K562 (cell line): ENCODE results near the gene KPNA4. TPM values are rescaled to one million over a fixed set of nuclear protein-coding genes. Genes with fewer than 3 reads are reported as not detected.
A peak's percentile ranks its signal among the peaks of the same experiment; 100 is the strongest.

Experiments used
- ASH1L ChIP-seq: fragments of 450-650 bp; IDR thresholded peaks from 2 replicates; pipeline ENCODE4 v1.6.1; 2018; ENCODE audit warnings: borderline replicate concordance, mild to moderate bottlenecking, low read depth; ENCODE audit not compliant: partially characterized antibody
- CREM ChIP-seq: IDR thresholded peaks from 2 replicates; pipeline ENCODE4 v1.6.1; 2014; ENCODE audit warnings: antibody characterized with exemption, low read depth
- DACH1 ChIP-seq: fragments of 450-650 bp; IDR thresholded peaks from 2 replicates; pipeline ENCODE4 v1.6.1; 2018; ENCODE audit not compliant: partially characterized antibody
- EP400 ChIP-seq: fragments of 450-650 bp; IDR thresholded peaks from 2 replicates; pipeline ENCODE4 v1.6.1; 2017; ENCODE audit warnings: antibody characterized with exemption, mild to moderate bottlenecking, moderate library complexity
- FOXJ2 ChIP-seq: fragments of 200-800 bp; sonication (Bioruptor generic); IDR thresholded peaks from 2 replicates; pipeline ENCODE4 v1.6.1; 2016; ENCODE audit warnings: missing genetic modification characterization, missing compliant biosample characterization
- FOXK1 ChIP-seq: sonication (generic); formaldehyde crosslinking; IDR thresholded peaks from 2 replicates; pipeline ENCODE4 v1.8.0; 2022; ENCODE audit warnings: missing genetic modification reagents, mild to moderate bottlenecking, borderline replicate concordance
- FOXM1 ChIP-seq, 2 experiments: fragments of 450-650 bp in 1 of 2; sonication (generic) in 1 of 2; formaldehyde crosslinking in 1 of 2; IDR thresholded peaks; 2 replicates each; pipeline versions ENCODE4 v1.6.1 to v1.9.0; 2017 to 2022; ENCODE audit warnings: low read depth in 2 of 2, mild to moderate bottlenecking in 2 of 2, missing genetic modification reagents in 1 of 2, moderate library complexity in 1 of 2
- ILK ChIP-seq: fragments of 450-650 bp; IDR thresholded peaks from 2 replicates; pipeline ENCODE4 v1.6.1; 2016; ENCODE audit warnings: missing genetic modification characterization, low read depth, mild to moderate bottlenecking, missing compliant biosample characterization, moderate library complexity, borderline replicate concordance
- MAZ ChIP-seq, 2 experiments: fragments of 450-650 bp in 1 of 2; sonication (generic) in 1 of 2; formaldehyde crosslinking; IDR thresholded peaks in 1 of 2; conservative IDR thresholded peaks in 1 of 2; 2 replicates each; pipeline versions ENCODE4 v1.4.0 to v1.5.0; 2020; ENCODE audit warnings: mild to moderate bottlenecking in 1 of 2, missing genetic modification reagents in 1 of 2
- MED1 ChIP-seq: sonication (generic); formaldehyde crosslinking; IDR thresholded peaks from 2 replicates; pipeline ENCODE4 v1.8.1; 2023; ENCODE audit warnings: missing genetic modification reagents, borderline replicate concordance
- NEUROD1 ChIP-seq: fragments of 150-350 bp; IDR thresholded peaks from 2 replicates; pipeline ENCODE4 v1.6.1; 2014; ENCODE audit warnings: borderline replicate concordance, low read length, low read depth; ENCODE audit not compliant: partially characterized antibody
- RBBP5 ChIP-seq: fragments of 200-600 bp; sonication (generic); IDR thresholded peaks from 2 replicates; pipeline ENCODE4 v1.6.1; 2012; ENCODE audit warnings: borderline replicate concordance, mild to moderate bottlenecking, low read length, control low read depth, inconsistent platforms; ENCODE audit not compliant: insufficient read depth, poor library complexity, severe bottlenecking
- SAFB2 ChIP-seq: fragments of 200-400 bp; formaldehyde crosslinking; IDR thresholded peaks from 2 replicates; pipeline ENCODE4 v1.6.1; 2018; ENCODE audit warnings: borderline replicate concordance, low read length, low read depth, moderate library complexity; ENCODE audit not compliant: severe bottlenecking
- TAF7 ChIP-seq: fragments of 450-650 bp; IDR thresholded peaks from 2 replicates; pipeline ENCODE4 v1.6.1; 2016; ENCODE audit warnings: missing genetic modification characterization, missing compliant biosample characterization
- ZEB2 ChIP-seq: fragments of 450-650 bp; IDR thresholded peaks from 2 replicates; pipeline ENCODE4 v1.6.1; 2016
- ZFP1 ChIP-seq: fragments of 450-650 bp; formaldehyde crosslinking; IDR thresholded peaks from 2 replicates; pipeline ENCODE4 v1.4.0; 2020; ENCODE audit warnings: mild to moderate bottlenecking, mixed read lengths
- ZNF174 ChIP-seq: fragments of 250-450 bp; sonication (Bioruptor Pico); IDR thresholded peaks from 2 replicates; pipeline ENCODE4 v1.4.0; 2020; ENCODE audit warnings: mild to moderate bottlenecking
- polyA plus RNA-seq, 8 experiments: library from polyadenylated mRNA; depleted of rRNA in 4 of 8; stranded (reverse) in 5 of 8; unstranded in 3 of 8; fragments of >200 nt; fragmentation: Nextera tagmentation in 2 of 8; fragmentation: Illumina TruSeq in 1 of 8; extraction: Ambion mirVana in 2 of 8; extraction: Trizol in 1 of 8; gene quantifications; 2 replicates each; pipeline versions ENCODE4 v1.2.1 to v1.2.3, GENCODE V29; 2011 to 2014; ENCODE audit warnings: inconsistent platforms in 1 of 8, missing spikeins in 1 of 8
- total RNA-seq, 7 experiments: library from RNA; depleted of rRNA in 6 of 7; stranded (reverse); fragments of >200 nt in 6 of 7; fragmentation: Illumina TruSeq in 2 of 7; extraction: Trizol in 2 of 7; gene quantifications; 2 replicates each; pipeline versions ENCODE4 v1.2.1 to v1.2.3, GENCODE V29; 2011 to 2021; ENCODE audit warnings: low replicate concordance in 1 of 7
- TF ChIP-seq, protein P1 (sequence below): fragments of 450-650 bp; formaldehyde crosslinking; IDR thresholded peaks from 2 replicates; pipeline ENCODE4 v1.4.0; 2020; ENCODE audit warnings: mild to moderate bottlenecking, moderate library complexity
- TF ChIP-seq, protein P2 (sequence below): fragments of 200-800 bp; sonication (Bioruptor generic); IDR thresholded peaks from 2 replicates; pipeline ENCODE4 v1.6.1; 2017; ENCODE audit warnings: missing genetic modification characterization, missing compliant biosample characterization
- TF ChIP-seq, protein P3 (sequence below): sonication (generic); formaldehyde crosslinking; IDR thresholded peaks from 2 replicates; pipeline ENCODE4 v1.4.0; 2020; ENCODE audit warnings: mild to moderate bottlenecking, missing genetic modification reagents

Gene KPNA4
- total and polyA plus RNA-seq, 9 of the 15 experiments (the other 6 are each of a cell fraction or from before 2014, with no cell fraction given): 13.9 to 66.6 (median 34.5) TPM

DNA sequence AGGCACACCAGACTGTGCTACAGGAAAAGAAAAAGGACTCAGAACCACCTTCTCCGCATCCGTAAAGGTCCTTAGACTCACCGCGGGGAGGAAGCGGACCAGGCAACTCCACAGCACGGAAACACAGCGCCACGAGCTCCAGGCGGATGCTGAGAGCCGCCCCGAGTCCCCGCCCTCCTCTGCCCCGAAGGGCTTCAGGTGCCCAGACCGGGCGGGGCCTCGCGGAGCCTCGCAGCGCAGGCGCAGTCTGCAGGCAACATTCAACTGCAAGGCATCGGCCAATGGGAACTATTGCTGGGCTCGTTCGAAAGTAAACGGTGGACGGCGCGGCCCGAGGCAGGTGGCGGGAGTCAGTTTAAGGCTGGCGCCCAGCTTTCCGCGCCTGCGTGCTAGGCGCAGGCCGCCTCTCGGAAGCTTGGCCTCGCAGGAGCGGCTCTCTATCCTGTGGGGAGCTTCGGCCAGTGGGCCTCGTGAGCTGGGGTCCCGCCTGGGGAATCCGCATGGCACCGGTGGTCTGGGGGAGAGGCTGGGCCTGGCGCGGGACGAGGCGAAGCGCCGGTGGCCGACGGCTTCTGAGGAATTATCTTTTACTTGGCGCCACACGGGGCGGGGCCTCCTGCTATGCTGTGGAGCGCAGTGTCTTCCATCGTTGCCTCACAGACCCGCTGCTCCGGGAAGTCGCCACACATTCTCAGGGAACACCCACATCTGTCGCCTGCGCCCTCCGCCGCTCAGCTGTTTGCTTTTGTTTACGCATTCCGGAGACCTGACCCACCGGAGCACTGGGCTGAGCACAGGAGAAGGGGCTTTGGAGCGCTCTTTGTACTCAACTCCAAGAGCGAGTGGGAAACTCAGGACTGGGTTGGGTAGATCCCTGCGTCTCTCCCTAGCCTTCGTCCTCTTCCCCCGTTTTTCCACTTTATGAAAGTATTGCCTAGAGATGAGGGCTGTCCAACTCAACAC is 115.5 kb downstream of the KPNA4 start, which contains the start of gene TRIM59 (continued):
- peak; percentile 63 for TF ChIP-seq CREM
- TF ChIP-seq SAFB2: no peak
- peak; percentile 21 for TF ChIP-seq RBBP5
- peak; percentile 90 for TF ChIP-seq FOXJ2
- TF ChIP-seq NEUROD1: peak; percentile 18
- TF ChIP-seq, protein P1, sequence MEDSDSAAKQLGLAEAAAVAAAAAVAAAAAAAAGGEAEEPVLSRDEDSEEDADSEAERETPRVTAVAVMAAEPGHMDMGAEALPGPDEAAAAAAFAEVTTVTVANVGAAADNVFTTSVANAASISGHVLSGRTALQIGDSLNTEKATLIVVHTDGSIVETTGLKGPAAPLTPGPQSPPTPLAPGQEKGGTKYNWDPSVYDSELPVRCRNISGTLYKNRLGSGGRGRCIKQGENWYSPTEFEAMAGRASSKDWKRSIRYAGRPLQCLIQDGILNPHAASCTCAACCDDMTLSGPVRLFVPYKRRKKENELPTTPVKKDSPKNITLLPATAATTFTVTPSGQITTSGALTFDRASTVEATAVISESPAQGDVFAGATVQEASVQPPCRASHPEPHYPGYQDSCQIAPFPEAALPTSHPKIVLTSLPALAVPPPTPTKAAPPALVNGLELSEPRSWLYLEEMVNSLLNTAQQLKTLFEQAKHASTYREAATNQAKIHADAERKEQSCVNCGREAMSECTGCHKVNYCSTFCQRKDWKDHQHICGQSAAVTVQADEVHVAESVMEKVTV (CRISPR knock-in tag): 0 out of 2 replicates have a peak, but pooled peaks have one; percentile 10
- no peak; the same call in 1 of the 2 replicates for TF ChIP-seq ZEB2
- peak; percentile 100 for TF ChIP-seq FOXM1 (IDR thresholded peaks at IDR 0.05; ENCODE audit: low read depth)
- TF ChIP-seq FOXM1 (CRISPR knock-in tag; IDR thresholded peaks at IDR 0.05; ENCODE audit: low read depth): peak; percentile 100
- TF ChIP-seq EP400: peak; percentile 99
- peak; percentile 48 for TF ChIP-seq DACH1
- peak; percentile 80; the same call in 1 of the 2 replicates for TF ChIP-seq FOXK1
- no peak for TF ChIP-seq ZNF174 (CRISPR knock-in tag)
- no peak for TF ChIP-seq MED1
- TF ChIP-seq MAZ (CRISPR knock-in tag; conservative IDR thresholded peaks at IDR 0.05 in 1 of 2, IDR thresholded peaks at IDR 0.05 in 1 of 2): peak; percentile 63 to 84; a peak in 3 of 4 replicates
- TF ChIP-seq ILK (tag): no peak
- TF ChIP-seq, protein P2, sequence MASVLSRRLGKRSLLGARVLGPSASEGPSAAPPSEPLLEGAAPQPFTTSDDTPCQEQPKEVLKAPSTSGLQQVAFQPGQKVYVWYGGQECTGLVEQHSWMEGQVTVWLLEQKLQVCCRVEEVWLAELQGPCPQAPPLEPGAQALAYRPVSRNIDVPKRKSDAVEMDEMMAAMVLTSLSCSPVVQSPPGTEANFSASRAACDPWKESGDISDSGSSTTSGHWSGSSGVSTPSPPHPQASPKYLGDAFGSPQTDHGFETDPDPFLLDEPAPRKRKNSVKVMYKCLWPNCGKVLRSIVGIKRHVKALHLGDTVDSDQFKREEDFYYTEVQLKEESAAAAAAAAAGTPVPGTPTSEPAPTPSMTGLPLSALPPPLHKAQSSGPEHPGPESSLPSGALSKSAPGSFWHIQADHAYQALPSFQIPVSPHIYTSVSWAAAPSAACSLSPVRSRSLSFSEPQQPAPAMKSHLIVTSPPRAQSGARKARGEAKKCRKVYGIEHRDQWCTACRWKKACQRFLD (CRISPR knock-in tag): peak; percentile 70
- peak; percentile 84 for TF ChIP-seq ASH1L
- TF ChIP-seq ZFP1: no peak
- peak; percentile 39 for TF ChIP-seq TAF7 (tag)
- TF ChIP-seq, protein P3, sequence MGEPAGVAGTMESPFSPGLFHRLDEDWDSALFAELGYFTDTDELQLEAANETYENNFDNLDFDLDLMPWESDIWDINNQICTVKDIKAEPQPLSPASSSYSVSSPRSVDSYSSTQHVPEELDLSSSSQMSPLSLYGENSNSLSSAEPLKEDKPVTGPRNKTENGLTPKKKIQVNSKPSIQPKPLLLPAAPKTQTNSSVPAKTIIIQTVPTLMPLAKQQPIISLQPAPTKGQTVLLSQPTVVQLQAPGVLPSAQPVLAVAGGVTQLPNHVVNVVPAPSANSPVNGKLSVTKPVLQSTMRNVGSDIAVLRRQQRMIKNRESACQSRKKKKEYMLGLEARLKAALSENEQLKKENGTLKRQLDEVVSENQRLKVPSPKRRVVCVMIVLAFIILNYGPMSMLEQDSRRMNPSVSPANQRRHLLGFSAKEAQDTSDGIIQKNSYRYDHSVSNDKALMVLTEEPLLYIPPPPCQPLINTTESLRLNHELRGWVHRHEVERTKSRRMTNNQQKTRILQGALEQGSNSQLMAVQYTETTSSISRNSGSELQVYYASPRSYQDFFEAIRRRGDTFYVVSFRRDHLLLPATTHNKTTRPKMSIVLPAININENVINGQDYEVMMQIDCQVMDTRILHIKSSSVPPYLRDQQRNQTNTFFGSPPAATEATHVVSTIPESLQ (CRISPR knock-in tag): peak; percentile 98
